ENCODE measurements around the gene ARNT2. TPM values are rescaled to one million over a fixed set of nuclear protein-coding genes. Genes with fewer than 3 reads are reported as not detected.

The ARNT2 gene
- total and polyA plus RNA-seq, 2 experiments from 2014 or later = 4.6 to 11.6 TPM

DNA sequence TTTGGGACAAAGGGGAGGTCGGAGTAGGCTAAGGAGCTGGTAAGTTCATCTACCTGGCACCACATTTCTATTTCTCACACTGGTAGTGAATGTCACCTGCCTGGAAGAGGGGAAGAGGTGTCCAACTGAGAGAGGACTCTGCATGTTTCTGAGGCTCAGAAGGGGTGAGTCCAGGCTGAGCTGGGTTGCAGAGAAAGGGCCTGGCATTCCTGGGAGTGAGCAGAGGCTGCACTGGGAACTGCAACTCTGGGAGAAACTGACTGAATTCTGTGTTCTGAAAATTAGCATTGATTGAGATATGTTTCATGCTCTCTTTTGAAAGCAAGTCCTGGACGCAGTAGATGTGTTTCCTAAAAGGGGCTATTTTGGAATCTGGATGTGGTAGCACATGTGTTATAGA is 32.3 kb upstream of the ARNT2 start (continued):
- TF ChIP-seq, protein P1, sequence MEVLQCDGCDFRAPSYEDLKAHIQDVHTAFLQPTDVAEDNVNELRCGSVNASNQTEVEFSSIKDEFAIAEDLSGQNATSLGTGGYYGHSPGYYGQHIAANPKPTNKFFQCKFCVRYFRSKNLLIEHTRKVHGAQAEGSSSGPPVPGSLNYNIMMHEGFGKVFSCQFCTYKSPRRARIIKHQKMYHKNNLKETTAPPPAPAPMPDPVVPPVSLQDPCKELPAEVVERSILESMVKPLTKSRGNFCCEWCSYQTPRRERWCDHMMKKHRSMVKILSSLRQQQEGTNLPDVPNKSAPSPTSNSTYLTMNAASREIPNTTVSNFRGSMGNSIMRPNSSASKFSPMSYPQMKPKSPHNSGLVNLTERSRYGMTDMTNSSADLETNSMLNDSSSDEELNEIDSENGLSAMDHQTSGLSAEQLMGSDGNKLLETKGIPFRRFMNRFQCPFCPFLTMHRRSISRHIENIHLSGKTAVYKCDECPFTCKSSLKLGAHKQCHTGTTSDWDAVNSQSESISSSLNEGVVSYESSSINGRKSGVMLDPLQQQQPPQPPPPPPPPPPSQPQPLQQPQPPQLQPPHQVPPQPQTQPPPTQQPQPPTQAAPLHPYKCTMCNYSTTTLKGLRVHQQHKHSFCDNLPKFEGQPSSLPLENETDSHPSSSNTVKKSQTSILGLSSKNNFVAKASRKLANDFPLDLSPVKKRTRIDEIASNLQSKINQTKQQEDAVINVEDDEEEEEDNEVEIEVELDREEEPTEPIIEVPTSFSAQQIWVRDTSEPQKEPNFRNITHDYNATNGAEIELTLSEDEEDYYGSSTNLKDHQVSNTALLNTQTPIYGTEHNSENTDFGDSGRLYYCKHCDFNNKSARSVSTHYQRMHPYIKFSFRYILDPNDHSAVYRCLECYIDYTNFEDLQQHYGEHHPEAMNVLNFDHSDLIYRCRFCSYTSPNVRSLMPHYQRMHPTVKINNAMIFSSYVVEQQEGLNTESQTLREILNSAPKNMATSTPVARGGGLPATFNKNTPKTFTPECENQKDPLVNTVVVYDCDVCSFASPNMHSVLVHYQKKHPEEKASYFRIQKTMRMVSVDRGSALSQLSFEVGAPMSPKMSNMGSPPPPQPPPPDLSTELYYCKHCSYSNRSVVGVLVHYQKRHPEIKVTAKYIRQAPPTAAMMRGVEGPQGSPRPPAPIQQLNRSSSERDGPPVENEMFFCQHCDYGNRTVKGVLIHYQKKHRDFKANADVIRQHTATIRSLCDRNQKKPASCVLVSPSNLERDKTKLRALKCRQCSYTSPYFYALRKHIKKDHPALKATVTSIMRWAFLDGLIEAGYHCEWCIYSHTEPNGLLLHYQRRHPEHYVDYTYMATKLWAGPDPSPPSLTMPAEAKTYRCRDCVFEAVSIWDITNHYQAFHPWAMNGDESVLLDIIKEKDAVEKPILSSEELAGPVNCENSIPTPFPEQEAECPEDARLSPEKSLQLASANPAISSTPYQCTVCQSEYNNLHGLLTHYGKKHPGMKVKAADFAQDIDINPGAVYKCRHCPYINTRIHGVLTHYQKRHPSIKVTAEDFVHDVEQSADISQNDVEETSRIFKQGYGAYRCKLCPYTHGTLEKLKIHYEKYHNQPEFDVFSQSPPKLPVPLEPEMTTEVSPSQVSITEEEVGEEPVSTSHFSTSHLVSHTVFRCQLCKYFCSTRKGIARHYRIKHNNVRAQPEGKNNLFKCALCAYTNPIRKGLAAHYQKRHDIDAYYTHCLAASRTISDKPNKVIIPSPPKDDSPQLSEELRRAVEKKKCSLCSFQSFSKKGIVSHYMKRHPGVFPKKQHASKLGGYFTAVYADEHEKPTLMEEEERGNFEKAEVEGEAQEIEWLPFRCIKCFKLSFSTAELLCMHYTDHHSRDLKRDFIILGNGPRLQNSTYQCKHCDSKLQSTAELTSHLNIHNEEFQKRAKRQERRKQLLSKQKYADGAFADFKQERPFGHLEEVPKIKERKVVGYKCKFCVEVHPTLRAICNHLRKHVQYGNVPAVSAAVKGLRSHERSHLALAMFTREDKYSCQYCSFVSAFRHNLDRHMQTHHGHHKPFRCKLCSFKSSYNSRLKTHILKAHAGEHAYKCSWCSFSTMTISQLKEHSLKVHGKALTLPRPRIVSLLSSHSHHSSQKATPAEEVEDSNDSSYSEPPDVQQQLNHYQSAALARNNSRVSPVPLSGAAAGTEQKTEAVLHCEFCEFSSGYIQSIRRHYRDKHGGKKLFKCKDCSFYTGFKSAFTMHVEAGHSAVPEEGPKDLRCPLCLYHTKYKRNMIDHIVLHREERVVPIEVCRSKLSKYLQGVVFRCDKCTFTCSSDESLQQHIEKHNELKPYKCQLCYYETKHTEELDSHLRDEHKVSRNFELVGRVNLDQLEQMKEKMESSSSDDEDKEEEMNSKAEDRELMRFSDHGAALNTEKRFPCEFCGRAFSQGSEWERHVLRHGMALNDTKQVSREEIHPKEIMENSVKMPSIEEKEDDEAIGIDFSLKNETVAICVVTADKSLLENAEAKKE (CRISPR knock-in tag; IDR thresholded peaks at IDR 0.05) = no peak
- TF ChIP-seq, protein P2, sequence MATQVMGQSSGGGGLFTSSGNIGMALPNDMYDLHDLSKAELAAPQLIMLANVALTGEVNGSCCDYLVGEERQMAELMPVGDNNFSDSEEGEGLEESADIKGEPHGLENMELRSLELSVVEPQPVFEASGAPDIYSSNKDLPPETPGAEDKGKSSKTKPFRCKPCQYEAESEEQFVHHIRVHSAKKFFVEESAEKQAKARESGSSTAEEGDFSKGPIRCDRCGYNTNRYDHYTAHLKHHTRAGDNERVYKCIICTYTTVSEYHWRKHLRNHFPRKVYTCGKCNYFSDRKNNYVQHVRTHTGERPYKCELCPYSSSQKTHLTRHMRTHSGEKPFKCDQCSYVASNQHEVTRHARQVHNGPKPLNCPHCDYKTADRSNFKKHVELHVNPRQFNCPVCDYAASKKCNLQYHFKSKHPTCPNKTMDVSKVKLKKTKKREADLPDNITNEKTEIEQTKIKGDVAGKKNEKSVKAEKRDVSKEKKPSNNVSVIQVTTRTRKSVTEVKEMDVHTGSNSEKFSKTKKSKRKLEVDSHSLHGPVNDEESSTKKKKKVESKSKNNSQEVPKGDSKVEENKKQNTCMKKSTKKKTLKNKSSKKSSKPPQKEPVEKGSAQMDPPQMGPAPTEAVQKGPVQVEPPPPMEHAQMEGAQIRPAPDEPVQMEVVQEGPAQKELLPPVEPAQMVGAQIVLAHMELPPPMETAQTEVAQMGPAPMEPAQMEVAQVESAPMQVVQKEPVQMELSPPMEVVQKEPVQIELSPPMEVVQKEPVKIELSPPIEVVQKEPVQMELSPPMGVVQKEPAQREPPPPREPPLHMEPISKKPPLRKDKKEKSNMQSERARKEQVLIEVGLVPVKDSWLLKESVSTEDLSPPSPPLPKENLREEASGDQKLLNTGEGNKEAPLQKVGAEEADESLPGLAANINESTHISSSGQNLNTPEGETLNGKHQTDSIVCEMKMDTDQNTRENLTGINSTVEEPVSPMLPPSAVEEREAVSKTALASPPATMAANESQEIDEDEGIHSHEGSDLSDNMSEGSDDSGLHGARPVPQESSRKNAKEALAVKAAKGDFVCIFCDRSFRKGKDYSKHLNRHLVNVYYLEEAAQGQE (IDR thresholded peaks at IDR 0.05; ENCODE audit: unreplicated experiment) = no peak
- TF ChIP-seq ZNF114 (CRISPR knock-in tag; IDR thresholded peaks at IDR 0.05) (no peak), CTCF (conservative IDR thresholded peaks at IDR 0.05; ENCODE audit: low read depth in 2 of 2) (no peak), JUNB (IDR thresholded peaks at IDR 0.05; ENCODE audit: unreplicated experiment) (no peak), POLR2AphosphoS5 (IDR thresholded peaks at IDR 0.05; ENCODE audit: low read depth) (no peak), ZNF331 (CRISPR knock-in tag; IDR thresholded peaks at IDR 0.05; ENCODE audit: low read depth) (no peak), ETS1 (IDR thresholded peaks at IDR 0.05) (no peak), NANOG (IDR thresholded peaks at IDR 0.05; ENCODE audit: borderline replicate concordance) (no peak)
